HG03196 (cell line): ENCODE results near the gene AMZ1.
"Not testable (repeated sequence)": the region's sequence is repeated elsewhere in the genome, so short reads cannot be mapped to it uniquely, and the experiment has no call there.

ENCODE experiments used
- ATAC-seq: cut with Tn5 transposase; IDR thresholded peaks from one replicate; pipeline ENCODE4 v1.9.1; 2021; ENCODE audit not compliant: unreplicated experiment

The AMZ1 gene

GRCh38 chr7:2667843-2668242, 20.2 kb upstream of the AMZ1 start:
- ATAC-seq = no peak

- no peak for ATAC-seq
Observed at GRCh38 chr7:2668401-2668800, 19.6 kb upstream of the AMZ1 start.

- no peak for ATAC-seq
Observed at GRCh38 chr7:2670171-2670570, 17.8 kb upstream of the AMZ1 start.

- peak; percentile 69 for ATAC-seq
Observed at GRCh38 chr7:2670720-2671391, 17.1 kb upstream of the AMZ1 start.

- ATAC-seq = not testable (repeated sequence)
Observed at GRCh38 chr7:2673214-2673613, 14.8 kb upstream of the AMZ1 start.

- ATAC-seq = no peak
Observed at GRCh38 chr7:2673934-2674333, 14.1 kb upstream of the AMZ1 start.

- ATAC-seq = no peak
Observed at GRCh38 chr7:2675256-2675764, 12.7 kb upstream of the AMZ1 start.

GRCh38 chr7:2676576-2676975, 11.4 kb upstream of the AMZ1 start:
- not testable (repeated sequence) for ATAC-seq

- not testable (repeated sequence) for ATAC-seq
Observed at GRCh38 chr7:2678454-2678853, 9.5 kb upstream of the AMZ1 start.

GRCh38 chr7:2679135-2680127, 8.6 kb upstream of the AMZ1 start:
- ATAC-seq = not testable (repeated sequence)

GRCh38 chr7:2680256-2680655, 7.7 kb upstream of the AMZ1 start:
- no peak for ATAC-seq

- ATAC-seq = no peak
Observed at GRCh38 chr7:2680792-2681490, 7.1 kb upstream of the AMZ1 start.

- ATAC-seq = no peak
Observed at GRCh38 chr7:2681929-2682799, 5.8 kb upstream of the AMZ1 start.

GRCh38 chr7:2684501-2684900, 3.5 kb upstream of the AMZ1 start:
- ATAC-seq = no peak

GRCh38 chr7:2686101-2686500, 1.9 kb upstream of the AMZ1 start:
- no peak for ATAC-seq

GRCh38 chr7:2687338-2687869, 598 bp upstream of the AMZ1 start:
- no peak for ATAC-seq

- peak; percentile 84 for ATAC-seq
Observed at GRCh38 chr7:2688409-2689342, 674 bp downstream of the AMZ1 start.

- peak; percentile 8 for ATAC-seq
Observed at GRCh38 chr7:2689343-2689847, 1.4 kb downstream of the AMZ1 start.
